B cell (primary cell): Measurements from ENCODE around the gene CNGB1. TPM values are rescaled to one million over a fixed set of nuclear protein-coding genes. Genes with fewer than 3 reads are reported as not detected.

Source experiments
- ATAC-seq: fragments of 200-7000 bp; cut with Tn5 transposase; one replicate; pipeline ENCODE4 v1.10.0; 2021; ENCODE audit warnings: low read depth, mild to moderate bottlenecking, moderate number of reproducible peaks, moderate library complexity
- CTCF ChIA-PET: fragments of 350-600 bp; sonication (Branson Sonifier 250); formaldehyde crosslinking; loops from one replicate; lab custom pipeline; 2021; ENCODE audit warnings: antibody characterized with exemption, inconsistent platforms; lab: Charles Lee
- POLR2A ChIA-PET: fragments of 350-600 bp; sonication (Branson Sonifier 250); formaldehyde crosslinking; loops from one replicate; lab custom pipeline; 2021; ENCODE audit warnings: antibody characterized with exemption; lab: Charles Lee
- DNase-seq: peaks from one replicate; pipeline ENCODE4 v3.0.0; 2013
- H2AFZ ChIP-seq: 2 replicates; pipeline ENCODE4 v1.6.1; 2012; ENCODE audit warnings: mild to moderate bottlenecking, low read depth, low read length; ENCODE audit not compliant: insufficient read depth, poor library complexity, severe bottlenecking
- H3K27ac ChIP-seq, 2 donors: 1 replicate in 1 of 2; 2 replicates in 1 of 2; pipeline ENCODE4 v1.5.1; 2012 to 2013; ENCODE audit warnings: low read length in 2 of 2, mild to moderate bottlenecking in 2 of 2, moderate library complexity in 1 of 2
- H3K27me3 ChIP-seq, 4 experiments: fragments of 200-600 bp in 1 of 4; sonication (generic) in 1 of 4; replicated peaks in 1 of 4; 1 replicate in 2 of 4; 2 replicates in 2 of 4; pipeline versions ENCODE4 v1.6.1 to v1.7.0; 2013 to 2016; ENCODE audit warnings: low read length in 3 of 4, mild to moderate bottlenecking in 2 of 4, mixed read lengths in 1 of 4, moderate library complexity in 1 of 4; ENCODE audit not compliant: insufficient read depth in 4 of 4, control insufficient read depth in 3 of 4; ENCODE audit errors: control extremely low read depth in 1 of 4
- H3K36me3 ChIP-seq, 2 experiments: replicated peaks in 1 of 2; 1 replicate in 1 of 2; 2 replicates in 1 of 2; pipeline versions ENCODE4 v1.6.1 to v1.7.1; 2013; ENCODE audit warnings: low read length in 1 of 2; ENCODE audit not compliant: insufficient read depth in 2 of 2, control insufficient read depth in 1 of 2; ENCODE audit errors: control extremely low read depth in 1 of 2, extremely low read depth in 1 of 2
- H3K4me1 ChIP-seq, 2 donors: fragments of 200-600 bp in 1 of 2; sonication (generic) in 1 of 2; 1 replicate in 1 of 2; 2 replicates in 1 of 2; pipeline versions ENCODE4 v1.5.1 to v1.6.1; 2013 to 2017; ENCODE audit warnings: low read length in 2 of 2; ENCODE audit not compliant: control insufficient read depth in 2 of 2, insufficient read depth in 2 of 2
- H3K4me2 ChIP-seq: replicated peaks from 2 replicates; pipeline ENCODE3; 2012; ENCODE audit warnings: mild to moderate bottlenecking, low read depth, low read length; ENCODE audit not compliant: poor library complexity, severe bottlenecking
- H3K4me3 ChIP-seq, 5 experiments: fragments of 200-600 bp in 1 of 5; sonication (generic) in 1 of 5; 1 replicate in 3 of 5; 2 replicates in 2 of 5; pipeline versions ENCODE4 v1.5.1 to v1.7.0; 2011 to 2016; ENCODE audit warnings: low read length in 4 of 5, mild to moderate bottlenecking in 4 of 5, low read depth in 2 of 5, control low read depth in 1 of 5, moderate library complexity in 1 of 5; ENCODE audit not compliant: insufficient read depth in 1 of 5; ENCODE audit errors: control extremely low read depth in 1 of 5, extremely low read depth in 1 of 5
- H3K79me2 ChIP-seq: fragments of 200-600 bp; sonication (generic); one replicate; pipeline ENCODE4 v1.6.0; 2016; ENCODE audit warnings: low read length; ENCODE audit not compliant: control insufficient read depth, insufficient read depth
- H3K9ac ChIP-seq: fragments of 200-600 bp; sonication (generic); 2 replicates; pipeline ENCODE4 v1.6.1; 2017; ENCODE audit warnings: mild to moderate bottlenecking, low read length, moderate library complexity
- H3K9me3 ChIP-seq, 3 donors: one replicate each; pipeline versions ENCODE4 v1.6.1 to v1.7.1; 2013; ENCODE audit warnings: low read length in 2 of 3; ENCODE audit not compliant: control insufficient read depth in 2 of 3, insufficient read depth in 1 of 3; ENCODE audit errors: control extremely low read depth in 1 of 3
- H4K20me1 ChIP-seq: 2 replicates; pipeline ENCODE4 v1.6.0; 2012; ENCODE audit warnings: mild to moderate bottlenecking, low read length; ENCODE audit not compliant: insufficient read depth, control insufficient read depth, poor library complexity, severe bottlenecking
- H3K27ac Mint-ChIP-seq: one replicate; pipeline ENCODE4 v1.8.0; 2021; ENCODE audit warnings: mixed read lengths
- H3K27me3 Mint-ChIP-seq: one replicate; pipeline ENCODE4 v1.8.0; 2021; ENCODE audit warnings: mixed read lengths
- H3K4me1 Mint-ChIP-seq: one replicate; pipeline ENCODE4 v1.8.0; 2021; ENCODE audit warnings: mixed read lengths
- H3K4me3 Mint-ChIP-seq: one replicate; pipeline ENCODE4 v1.8.0; 2021; ENCODE audit warnings: mixed read lengths
- H3K9me3 Mint-ChIP-seq: one replicate; pipeline ENCODE4 v1.8.0; 2022; ENCODE audit warnings: mixed read lengths; ENCODE audit not compliant: insufficient read depth
- EZH2 ChIP-seq: IDR thresholded peaks from 2 replicates; pipeline ENCODE4 v1.6.1; 2012; ENCODE audit warnings: borderline replicate concordance, low read depth, mild to moderate bottlenecking, moderate library complexity, low read length; ENCODE audit not compliant: insufficient read depth, poor library complexity, severe bottlenecking
- WGBS: methylation state at CpG from one replicate; pipeline ENCODE4 v1.1.5; 2013; ENCODE audit warnings: missing lambda C conversion rate; ENCODE audit not compliant: insufficient coverage; 5-methylcytosine and 5-hydroxymethylcytosine counted together
- intact Hi-C: fragments of 100-400 bp; cut with micrococcal nuclease; formaldehyde crosslinking; loops from one replicate; pipeline ENCODE4 v1.10.0; 2022
- polyA plus RNA-seq: library from polyadenylated mRNA; depleted of rRNA; stranded (reverse); fragments of >200 nt; gene quantifications from 2 replicates; pipeline ENCODE4 v1.2.3, GENCODE V29; 2012
- total RNA-seq, 2 donors: library from RNA; stranded (reverse); fragments of 120-200 nt in 1 of 2; gene quantifications; 1 replicate in 1 of 2; 2 replicates in 1 of 2; pipeline versions ENCODE4 v1.2.3 to v1.2.4, GENCODE V29; 2013 to 2022
- TF ChIP-seq, protein P1 (sequence below): fragments of 200-600 bp; IDR thresholded peaks from one replicate; pipeline ENCODE4 v1.8.0; 2022; ENCODE audit warnings: antibody characterized with exemption, mild to moderate bottlenecking

The CNGB1 gene
- total and polyA plus RNA-seq, 2 donors (not counting 1 experiment from before 2014, with no cell fraction given) = not detected

DNA sequence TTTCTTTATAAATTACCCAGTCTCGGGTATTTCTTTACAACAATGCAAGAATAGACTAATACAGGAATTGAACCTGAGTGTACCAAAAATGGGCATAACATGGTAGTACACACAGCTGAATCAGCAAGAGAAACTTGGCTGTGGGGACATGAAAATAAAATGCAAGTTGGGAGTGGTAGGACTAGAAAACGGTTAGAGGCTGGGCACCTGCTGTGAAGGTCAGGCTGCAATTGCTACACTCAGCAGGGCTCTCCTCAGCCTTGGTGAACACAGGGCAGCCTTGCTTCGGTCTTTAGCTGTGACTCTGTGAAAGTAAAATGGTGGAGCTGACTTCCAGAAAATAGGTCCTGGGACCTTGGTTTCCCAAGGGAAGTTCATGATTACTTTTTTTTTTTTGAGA lies 45.6 kb downstream of the CNGB1 start:
- TF ChIP-seq, protein P1, sequence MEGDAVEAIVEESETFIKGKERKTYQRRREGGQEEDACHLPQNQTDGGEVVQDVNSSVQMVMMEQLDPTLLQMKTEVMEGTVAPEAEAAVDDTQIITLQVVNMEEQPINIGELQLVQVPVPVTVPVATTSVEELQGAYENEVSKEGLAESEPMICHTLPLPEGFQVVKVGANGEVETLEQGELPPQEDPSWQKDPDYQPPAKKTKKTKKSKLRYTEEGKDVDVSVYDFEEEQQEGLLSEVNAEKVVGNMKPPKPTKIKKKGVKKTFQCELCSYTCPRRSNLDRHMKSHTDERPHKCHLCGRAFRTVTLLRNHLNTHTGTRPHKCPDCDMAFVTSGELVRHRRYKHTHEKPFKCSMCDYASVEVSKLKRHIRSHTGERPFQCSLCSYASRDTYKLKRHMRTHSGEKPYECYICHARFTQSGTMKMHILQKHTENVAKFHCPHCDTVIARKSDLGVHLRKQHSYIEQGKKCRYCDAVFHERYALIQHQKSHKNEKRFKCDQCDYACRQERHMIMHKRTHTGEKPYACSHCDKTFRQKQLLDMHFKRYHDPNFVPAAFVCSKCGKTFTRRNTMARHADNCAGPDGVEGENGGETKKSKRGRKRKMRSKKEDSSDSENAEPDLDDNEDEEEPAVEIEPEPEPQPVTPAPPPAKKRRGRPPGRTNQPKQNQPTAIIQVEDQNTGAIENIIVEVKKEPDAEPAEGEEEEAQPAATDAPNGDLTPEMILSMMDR = no peak
- TF ChIP-seq EZH2 = no peak
- intact Hi-C loops = no loop called here
- Histone ChIP-seq H3K4me1 (no peaks in the 10 kb centered on the region), H3K36me3 (no peaks in the 10 kb centered on the region), H3K79me2 (no peaks in the 10 kb centered on the region), H3K4me2 (no peak overlapping the region), H4K20me1 (no peaks in the 10 kb centered on the region), H3K9ac (no peak overlapping the region), H3K27ac (no peak overlapping the region), H3K27me3 (peaks cover 0 to 13% (median 0%) of the 10 kb centered on the region in 4 experiments), H2AFZ (no peak overlapping the region), H3K4me3 (no peak overlapping the region), H3K9me3 (peaks cover 0 to 1% (median 0%) of the 10 kb centered on the region in 3 donors)
- ChIA-PET POLR2A (no interaction called here), CTCF (interaction anchor here (1.2 kb wide), 1 partner anchor 26 kb away, joined by 3 read pairs; no protein-coding TSS in a partner anchor)
- Mint-ChIP-seq H3K4me1 (no peaks in the 10 kb centered on the region), H3K27ac (no peak overlapping the region), H3K9me3 (no peaks in the 10 kb centered on the region), H3K4me3 (no peak overlapping the region), H3K27me3 (peaks cover 27% of the 10 kb centered on the region)
- DNase-seq = no peak
- WGBS = 90% methylated on average over 2 of the region's 3 CpGs
- ATAC-seq = no peak

DNA sequence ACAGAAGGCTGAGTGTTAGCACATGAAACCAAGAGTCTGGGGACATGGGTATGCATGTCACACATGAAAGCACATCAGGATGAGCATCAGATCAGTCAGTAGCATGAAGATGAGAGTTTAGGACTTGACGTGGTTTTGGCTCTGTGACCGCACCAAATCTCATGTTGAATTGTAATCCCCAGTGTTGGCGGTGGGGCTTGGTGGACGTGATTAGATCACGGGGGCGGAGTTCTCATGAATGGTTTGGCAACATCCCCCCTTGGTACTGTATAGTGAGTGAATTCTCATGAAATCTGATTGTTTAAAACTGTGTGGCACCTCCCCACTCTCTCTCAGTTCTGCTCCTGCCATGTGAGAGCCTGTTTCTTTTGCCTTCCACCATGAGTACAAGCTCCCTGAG lies 46.4 kb downstream of the CNGB1 start:
- POLR2A ChIA-PET = no interaction called here
- H3K27ac Mint-ChIP-seq = no peak overlapping the region
- WGBS = 85% methylated on average over 2 of the region's 6 CpGs
- peaks cover 30% of the 10 kb centered on the region for H3K27me3 Mint-ChIP-seq
- H3K27me3 ChIP-seq = peaks cover 0 to 13% (median 0%) of the 10 kb centered on the region in 4 experiments
- H3K4me1 ChIP-seq = no peaks in the 10 kb centered on the region
- H3K4me3 Mint-ChIP-seq = no peak overlapping the region
- CTCF ChIA-PET = no interaction called here
- H3K36me3 ChIP-seq = no peaks in the 10 kb centered on the region
- TF ChIP-seq EZH2 = no peak
- TF ChIP-seq, protein P1 = no peak
- no peak overlapping the region for H2AFZ ChIP-seq
- H3K4me2 ChIP-seq = no peak overlapping the region
- no peak overlapping the region for H3K9ac ChIP-seq
- DNase-seq (no peak), ATAC-seq (no peak)
- no peaks in the 10 kb centered on the region for H4K20me1 ChIP-seq
- no peaks in the 10 kb centered on the region for H3K79me2 ChIP-seq
- intact Hi-C loops = no loop called here
- H3K4me1 Mint-ChIP-seq = no peaks in the 10 kb centered on the region
- H3K27ac ChIP-seq = no peak overlapping the region
- peaks cover 5% of the 10 kb centered on the region for H3K9me3 Mint-ChIP-seq
- peaks cover 0 to 5% (median 0%) of the 10 kb centered on the region in 3 donors for H3K9me3 ChIP-seq
- H3K4me3 ChIP-seq = no peak overlapping the region
